ENCODE data around the gene SUGP2. TPM values are rescaled to one million over a fixed set of nuclear protein-coding genes. Genes with fewer than 3 reads are reported as not detected.

SUGP2 gene
- total and polyA plus RNA-seq, 12 donors: 22.0 to 291 (median 53.2) TPM

GRCh38 chr19:19021115-19021514 lies 12.2 kb downstream of the SUGP2 start:
- WGBS, 4 donors: 49 to 60% (median 52%) methylated on average over 3 of the region's 3 CpGs
- intact Hi-C loops (cut with DNase I): no loop called here
- Histone ChIP-seq H3K27ac (no peak overlapping the region), H3K4me1 (replicated peaks in 1 of 2) (peaks cover 0 to 4% of the 10 kb centered on the region in 2 donors), H3K9me3 (replicated peaks in 1 of 3) (no peaks in the 10 kb centered on the region), H3K36me3 (replicated peaks in 1 of 2) (peaks cover 0 to 71% of the 10 kb centered on the region in 2 donors), H3K27me3 (no peaks in the 10 kb centered on the region), H3K4me3 (no peak overlapping the region)
- DNase-seq: no peak
- TF ChIP-seq CTCF (IDR thresholded peaks at IDR 0.05): no peak
- TF ChIP-seq POLR2A (IDR thresholded peaks at IDR 0.05): no peak

- peaks cover 0 to 70% of the 10 kb centered on the region in 2 donors for H3K36me3 ChIP-seq (replicated peaks in 1 of 2)
- H3K4me1 ChIP-seq (replicated peaks in 1 of 2): peaks cover 0 to 9% of the 10 kb centered on the region in 2 donors
- WGBS, 4 donors: 95 to 100% (median 96%) methylated on average over 4 to 5 of the region's 5 CpGs
- no peak overlapping the region for H3K27ac ChIP-seq
- no peak for DNase-seq
- intact Hi-C loops (cut with DNase I): no loop called here
- TF ChIP-seq POLR2A (IDR thresholded peaks at IDR 0.05) (no peak), CTCF (IDR thresholded peaks at IDR 0.05) (no peak)
- H3K27me3 ChIP-seq: no peaks in the 10 kb centered on the region
- H3K9me3 ChIP-seq (replicated peaks in 1 of 3): no peaks in the 10 kb centered on the region
- no peak overlapping the region for H3K4me3 ChIP-seq
Observed at GRCh38 chr19:19010551-19010950, 22.8 kb downstream of the SUGP2 start.

GRCh38 chr19:19009951-19010350 lies 23.4 kb downstream of the SUGP2 start:
- intact Hi-C loops (cut with DNase I): no loop called here
- WGBS, 4 donors: 94 to 97% (median 95%) methylated on average over 7 to 18 of the region's 18 CpGs
- peaks cover 0 to 9% of the 10 kb centered on the region in 2 donors for H3K4me1 ChIP-seq (replicated peaks in 1 of 2)
- TF ChIP-seq POLR2A (IDR thresholded peaks at IDR 0.05) (no peak), CTCF (IDR thresholded peaks at IDR 0.05) (no peak)
- peaks cover 0 to 70% of the 10 kb centered on the region in 2 donors for H3K36me3 ChIP-seq (replicated peaks in 1 of 2)
- no peak overlapping the region for H3K4me3 ChIP-seq
- no peaks in the 10 kb centered on the region for H3K27me3 ChIP-seq
- no peak overlapping the region for H3K27ac ChIP-seq
- no peaks in the 10 kb centered on the region for H3K9me3 ChIP-seq (replicated peaks in 1 of 3)
- DNase-seq: no peak

- Histone ChIP-seq H3K9me3 (replicated peaks in 1 of 3) (no peaks in the 10 kb centered on the region), H3K27ac (no peak overlapping the region), H3K4me1 (replicated peaks in 1 of 2) (peaks cover 0 to 9% of the 10 kb centered on the region in 2 donors), H3K36me3 (replicated peaks in 1 of 2) (peaks cover 0 to 77% of the 10 kb centered on the region in 2 donors), H3K27me3 (no peaks in the 10 kb centered on the region), H3K4me3 (no peak overlapping the region)
- intact Hi-C loops (cut with DNase I): no loop called here
- TF ChIP-seq POLR2A (IDR thresholded peaks at IDR 0.05): no peak
- no peak for TF ChIP-seq CTCF (IDR thresholded peaks at IDR 0.05)
- WGBS, 4 donors: 48 to 54% (median 51%) methylated on average over 3 of the region's 3 CpGs
- DNase-seq: peak; percentile 39 to 79 (median 65)
Observed at GRCh38 chr19:19006213-19006612, 27.1 kb downstream of the SUGP2 start.

Data from adrenal gland (tissue), 12 donors.